Panc1 (cell line): Measurements from ENCODE around the gene LAMA5. TPM values are rescaled to one million over a fixed set of nuclear protein-coding genes. Genes with fewer than 3 reads are reported as not detected.

Experiments
- ATAC-seq: fragments of 200-7000 bp; cut with Tn5 transposase; 2 replicates; pipeline ENCODE4 v1.9.1; 2020; ENCODE audit warnings: mild to moderate bottlenecking, moderate library complexity
- BruUV-seq: library from RNA; stranded (reverse); fragments of 400-500 nt; replicated peaks from 2 replicates; lab custom pipeline; 2021; lab: Mats Ljungman, UMichigan
- CTCF ChIA-PET: fragments of 300-600 bp; sonication (Branson Sonifier 250); formaldehyde crosslinking; loops from one replicate; lab custom pipeline; 2022; ENCODE audit warnings: antibody characterized with exemption; lab: Charles Lee
- POLR2A ChIA-PET: fragments of 300-600 bp; sonication (Branson Sonifier 250); formaldehyde crosslinking; loops from one replicate; lab custom pipeline; 2022; ENCODE audit warnings: antibody characterized with exemption; lab: Charles Lee
- DNase-seq: peaks from one replicate; pipeline ENCODE4 v3.0.0-alpha.2; 2010; ENCODE audit warnings: low read depth, low spot score
- H3K27ac ChIP-seq: 2 replicates; pipeline ENCODE4 v1.5.1; 2011; ENCODE audit warnings: mild to moderate bottlenecking, low read length, inconsistent platforms
- H3K27me3 ChIP-seq: fragments of 200-500 bp; sonication (Bioruptor generic); 2 replicates; pipeline ENCODE4 v1.6.0; 2014; ENCODE audit warnings: low read length, inconsistent platforms; ENCODE audit not compliant: control insufficient read depth, insufficient read depth
- H3K36me3 ChIP-seq: fragments of 200-500 bp; sonication (Bioruptor generic); 2 replicates; pipeline ENCODE4 v1.5.1; 2014; ENCODE audit warnings: inconsistent platforms, mild to moderate bottlenecking, low read length, moderate library complexity; ENCODE audit not compliant: control insufficient read depth, insufficient read depth
- H3K4me1 ChIP-seq: 2 replicates; pipeline ENCODE4 v1.5.1; 2011; ENCODE audit warnings: inconsistent platforms, mild to moderate bottlenecking, low read length, moderate library complexity; ENCODE audit not compliant: control insufficient read depth, insufficient read depth
- H3K4me3 ChIP-seq, 2 experiments: 2 replicates each; pipeline ENCODE4 v1.5.1; 2011 to 2012; ENCODE audit warnings: low read depth in 2 of 2, low read length in 2 of 2, mild to moderate bottlenecking in 2 of 2, inconsistent platforms in 1 of 2, moderate library complexity in 1 of 2
- H3K9me3 ChIP-seq: fragments of 200-500 bp; sonication (Bioruptor generic); 2 replicates; pipeline ENCODE4 v1.5.1; 2014; ENCODE audit warnings: low read depth, mild to moderate bottlenecking, inconsistent platforms, low read length, moderate library complexity; ENCODE audit not compliant: control insufficient read depth, insufficient read depth
- POLR2AphosphoS5 ChIP-seq: IDR thresholded peaks from 2 replicates; pipeline ENCODE4 v1.6.1; 2012; ENCODE audit warnings: mild to moderate bottlenecking, low read depth, low read length, moderate library complexity
- SIN3A ChIP-seq: IDR thresholded peaks from 2 replicates; pipeline ENCODE4 v1.6.1; 2012; ENCODE audit warnings: low read depth, mild to moderate bottlenecking, low read length, moderate library complexity, borderline replicate concordance; ENCODE audit not compliant: insufficient read depth
- TCF7L2 ChIP-seq: IDR thresholded peaks from 2 replicates; pipeline ENCODE4 v1.6.1; 2011; ENCODE audit warnings: mild to moderate bottlenecking, low read depth, low read length, inconsistent platforms
- in situ Hi-C: cut with HindIII; loops from 2 replicates; pipeline ENCODE4 v1.10.0; 2016; ENCODE audit warnings: low sequenced_read_pairs, low pct_unique_long_range_greater_than_20kb
- intact Hi-C: fragments of 100-400 bp; cut with micrococcal nuclease; formaldehyde crosslinking; loops from one replicate; pipeline ENCODE4 v1.10.0; 2022; ENCODE audit not compliant: unreplicated experiment
- total RNA-seq: library from RNA; stranded (reverse); gene quantifications from one replicate; pipeline ENCODE4 v1.2.1, GENCODE V29; 2021; ENCODE audit not compliant: unreplicated experiment
- TF ChIP-seq, protein P1 (sequence below), 2 experiments: IDR thresholded peaks; 2 replicates each; pipeline ENCODE4 v1.6.1; 2011 to 2012; ENCODE audit warnings: low read depth in 2 of 2, control low read depth in 1 of 2, low read length in 1 of 2, mild to moderate bottlenecking in 1 of 2, moderate library complexity in 1 of 2; ENCODE audit not compliant: insufficient read depth in 1 of 2
- TF ChIP-seq, protein P2 (sequence below): fragments of 450-650 bp; IDR thresholded peaks from 2 replicates; pipeline ENCODE4 v1.5.1; 2017; ENCODE audit warnings: mild to moderate bottlenecking

The LAMA5 gene
- total RNA-seq, 1 experiment from 2014 or later: 497 TPM

DNA sequence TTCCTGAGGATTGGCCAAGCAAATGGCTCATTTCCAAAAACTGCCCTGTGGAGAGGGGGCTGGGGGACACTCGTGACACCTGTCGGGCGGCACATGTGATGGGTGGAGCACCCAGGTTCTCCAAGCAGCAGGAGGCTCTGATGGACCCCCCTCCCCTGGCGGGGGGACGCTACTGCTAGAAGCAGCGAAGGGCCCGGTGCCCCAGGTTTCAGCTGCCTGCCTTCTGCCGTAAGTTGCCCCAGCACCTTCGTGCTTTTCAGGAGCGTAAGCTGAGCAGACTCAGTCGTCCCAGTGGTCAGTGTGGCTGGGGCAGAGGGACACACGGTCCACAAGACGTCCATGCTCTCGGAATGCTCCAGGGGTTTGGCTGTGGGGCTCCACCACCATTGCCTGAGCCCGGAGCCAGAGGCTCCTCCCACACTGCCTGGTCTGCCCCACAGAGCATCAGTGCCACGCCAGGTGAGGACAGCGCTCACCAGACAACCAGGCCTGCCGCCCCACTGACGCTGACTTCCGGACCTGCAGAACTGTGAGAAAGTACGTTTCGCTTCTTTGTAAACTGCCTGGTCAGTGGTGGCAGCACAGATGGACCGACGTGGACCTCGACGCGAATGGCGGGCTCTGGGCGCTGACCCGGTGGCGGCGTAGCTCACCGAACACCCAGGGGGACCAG is 68.4 kb downstream of the LAMA5 start:
- Histone ChIP-seq H3K27ac (no peak overlapping the region), H3K9me3 (no peaks in the 10 kb centered on the region), H3K36me3 (peaks cover 5% of the 10 kb centered on the region; the same call in 1 of the 2 replicates), H3K4me1 (no peaks in the 10 kb centered on the region), H3K4me3 (no peak overlapping the region), H3K27me3 (no peaks in the 10 kb centered on the region)
- in situ Hi-C loops (no loop called here), intact Hi-C loops (no loop called here)
- ChIA-PET CTCF (interaction anchor here (0.6 kb wide), 1 partner anchor 178 kb away, joined by 4 read pairs; no protein-coding TSS in a partner anchor), POLR2A (interaction anchor here (0.6 kb wide), 1 partner anchor 73 kb away, joined by 12 read pairs; no protein-coding TSS in a partner anchor)
- BruUV-seq: no TSS peak
- DNase-seq: no peak
- TF ChIP-seq SIN3A (no peak), TCF7L2 (no peak), POLR2AphosphoS5 (no peak)
- TF ChIP-seq, protein P1, sequence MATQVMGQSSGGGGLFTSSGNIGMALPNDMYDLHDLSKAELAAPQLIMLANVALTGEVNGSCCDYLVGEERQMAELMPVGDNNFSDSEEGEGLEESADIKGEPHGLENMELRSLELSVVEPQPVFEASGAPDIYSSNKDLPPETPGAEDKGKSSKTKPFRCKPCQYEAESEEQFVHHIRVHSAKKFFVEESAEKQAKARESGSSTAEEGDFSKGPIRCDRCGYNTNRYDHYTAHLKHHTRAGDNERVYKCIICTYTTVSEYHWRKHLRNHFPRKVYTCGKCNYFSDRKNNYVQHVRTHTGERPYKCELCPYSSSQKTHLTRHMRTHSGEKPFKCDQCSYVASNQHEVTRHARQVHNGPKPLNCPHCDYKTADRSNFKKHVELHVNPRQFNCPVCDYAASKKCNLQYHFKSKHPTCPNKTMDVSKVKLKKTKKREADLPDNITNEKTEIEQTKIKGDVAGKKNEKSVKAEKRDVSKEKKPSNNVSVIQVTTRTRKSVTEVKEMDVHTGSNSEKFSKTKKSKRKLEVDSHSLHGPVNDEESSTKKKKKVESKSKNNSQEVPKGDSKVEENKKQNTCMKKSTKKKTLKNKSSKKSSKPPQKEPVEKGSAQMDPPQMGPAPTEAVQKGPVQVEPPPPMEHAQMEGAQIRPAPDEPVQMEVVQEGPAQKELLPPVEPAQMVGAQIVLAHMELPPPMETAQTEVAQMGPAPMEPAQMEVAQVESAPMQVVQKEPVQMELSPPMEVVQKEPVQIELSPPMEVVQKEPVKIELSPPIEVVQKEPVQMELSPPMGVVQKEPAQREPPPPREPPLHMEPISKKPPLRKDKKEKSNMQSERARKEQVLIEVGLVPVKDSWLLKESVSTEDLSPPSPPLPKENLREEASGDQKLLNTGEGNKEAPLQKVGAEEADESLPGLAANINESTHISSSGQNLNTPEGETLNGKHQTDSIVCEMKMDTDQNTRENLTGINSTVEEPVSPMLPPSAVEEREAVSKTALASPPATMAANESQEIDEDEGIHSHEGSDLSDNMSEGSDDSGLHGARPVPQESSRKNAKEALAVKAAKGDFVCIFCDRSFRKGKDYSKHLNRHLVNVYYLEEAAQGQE (IDR thresholded peaks at IDR 0.05; ENCODE audit: insufficient read depth in 1 of 2, low read depth in 2 of 2, low read length in 1 of 2): no peak
- TF ChIP-seq, protein P2, sequence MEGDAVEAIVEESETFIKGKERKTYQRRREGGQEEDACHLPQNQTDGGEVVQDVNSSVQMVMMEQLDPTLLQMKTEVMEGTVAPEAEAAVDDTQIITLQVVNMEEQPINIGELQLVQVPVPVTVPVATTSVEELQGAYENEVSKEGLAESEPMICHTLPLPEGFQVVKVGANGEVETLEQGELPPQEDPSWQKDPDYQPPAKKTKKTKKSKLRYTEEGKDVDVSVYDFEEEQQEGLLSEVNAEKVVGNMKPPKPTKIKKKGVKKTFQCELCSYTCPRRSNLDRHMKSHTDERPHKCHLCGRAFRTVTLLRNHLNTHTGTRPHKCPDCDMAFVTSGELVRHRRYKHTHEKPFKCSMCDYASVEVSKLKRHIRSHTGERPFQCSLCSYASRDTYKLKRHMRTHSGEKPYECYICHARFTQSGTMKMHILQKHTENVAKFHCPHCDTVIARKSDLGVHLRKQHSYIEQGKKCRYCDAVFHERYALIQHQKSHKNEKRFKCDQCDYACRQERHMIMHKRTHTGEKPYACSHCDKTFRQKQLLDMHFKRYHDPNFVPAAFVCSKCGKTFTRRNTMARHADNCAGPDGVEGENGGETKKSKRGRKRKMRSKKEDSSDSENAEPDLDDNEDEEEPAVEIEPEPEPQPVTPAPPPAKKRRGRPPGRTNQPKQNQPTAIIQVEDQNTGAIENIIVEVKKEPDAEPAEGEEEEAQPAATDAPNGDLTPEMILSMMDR: no peak
- no peak for ATAC-seq

- in situ Hi-C loops: no loop called here
- H3K4me3 ChIP-seq: no peak overlapping the region
- ChIA-PET CTCF (no interaction called here), POLR2A (no interaction called here)
- no TSS peak for BruUV-seq
- H3K4me1 ChIP-seq: no peaks in the 10 kb centered on the region
- peaks cover 3% of the 10 kb centered on the region; the same call in 1 of the 2 replicates for H3K36me3 ChIP-seq
- ATAC-seq: no peak
- DNase-seq: no peak
- H3K27me3 ChIP-seq: no peaks in the 10 kb centered on the region
- intact Hi-C loops: no loop called here
- no peak for TF ChIP-seq SIN3A
- TF ChIP-seq, protein P1 (IDR thresholded peaks at IDR 0.05; ENCODE audit: insufficient read depth in 1 of 2, low read depth in 2 of 2, low read length in 1 of 2): no peak
- TF ChIP-seq POLR2AphosphoS5: no peak
- no peak for TF ChIP-seq TCF7L2
- TF ChIP-seq, protein P2: no peak
- H3K9me3 ChIP-seq: no peaks in the 10 kb centered on the region
- no peak overlapping the region for H3K27ac ChIP-seq
Measured at GRCh38 chr20:62297449-62298227, 69.5 kb downstream of the LAMA5 start.
